Thymus (tissue), 11 donors: ENCODE measurements around the gene FAS. TPM values are rescaled to one million over a fixed set of nuclear protein-coding genes. Genes with fewer than 3 reads are reported as not detected.
A peak's percentile ranks its signal among the peaks of the same experiment; 100 is the strongest.

Experiments
- DNase-seq, 9 donors: peaks; one replicate each; pipeline ENCODE4 v3.0.0-alpha.2; 2013; ENCODE audit warnings: low spot score in 9 of 9, low read depth in 6 of 9, missing footprints in 1 of 9
- H3K27ac ChIP-seq, 2 donors: one replicate each; pipeline ENCODE4 v1.5.1; 2013; ENCODE audit warnings: control low read depth in 1 of 2, low read depth in 1 of 2, low read length in 1 of 2, mild to moderate bottlenecking in 1 of 2, moderate library complexity in 1 of 2
- H3K27me3 ChIP-seq, 2 donors: one replicate each; pipeline ENCODE4 v1.5.1; 2013; ENCODE audit warnings: low read length in 1 of 2; ENCODE audit not compliant: control insufficient read depth in 2 of 2, insufficient read depth in 1 of 2
- H3K36me3 ChIP-seq, 2 donors: one replicate each; pipeline ENCODE4 v1.5.1; 2013; ENCODE audit warnings: low read length in 1 of 2, mild to moderate bottlenecking in 1 of 2, moderate library complexity in 1 of 2; ENCODE audit not compliant: control insufficient read depth in 2 of 2, insufficient read depth in 2 of 2
- H3K4me1 ChIP-seq, 2 donors: one replicate each; pipeline ENCODE4 v1.5.1; 2013; ENCODE audit warnings: low read length in 2 of 2; ENCODE audit not compliant: control insufficient read depth in 2 of 2, insufficient read depth in 2 of 2
- H3K4me3 ChIP-seq, 2 donors: one replicate each; pipeline ENCODE4 v1.5.1; 2013; ENCODE audit warnings: low read length in 2 of 2, control low read depth in 1 of 2, mild to moderate bottlenecking in 1 of 2
- H3K9me3 ChIP-seq, 2 donors: one replicate each; pipeline ENCODE4 v1.5.1; 2013; ENCODE audit warnings: low read length in 1 of 2, mild to moderate bottlenecking in 1 of 2; ENCODE audit not compliant: control insufficient read depth in 2 of 2, insufficient read depth in 1 of 2
- WGBS: extraction: QIAGEN DNeasy Blood & Tissue Kit; methylation state at CpG from one replicate; pipeline ENCODE4 v1.1.7; 2013; 5-methylcytosine and 5-hydroxymethylcytosine counted together
- polyA plus RNA-seq: library from polyadenylated mRNA; stranded (reverse); fragments of 200-250 nt; gene quantifications from one replicate; pipeline ENCODE4 v1.2.3, GENCODE V29; 2013
- total RNA-seq: library from RNA; stranded (reverse); fragments of 120-200 nt; gene quantifications from one replicate; pipeline ENCODE4 v1.2.4, GENCODE V29; 2013
- donor health status: healthy.

The FAS gene
- total and polyA plus RNA-seq, 2 donors = 31.6 to 36.8 TPM

GRCh38 chr10:89053555-89053954 lies 63.0 kb downstream of the FAS start:
- no peaks in the 10 kb centered on the region for H3K36me3 ChIP-seq
- 99% methylated on average over 5 of the region's 5 CpGs for WGBS
- H3K4me3 ChIP-seq = no peak overlapping the region
- no peaks in the 10 kb centered on the region for H3K27me3 ChIP-seq
- DNase-seq = no peak
- no peaks in the 10 kb centered on the region for H3K4me1 ChIP-seq
- no peaks in the 10 kb centered on the region for H3K9me3 ChIP-seq
- no peak overlapping the region for H3K27ac ChIP-seq

GRCh38 chr10:89055159-89055558 lies 64.6 kb downstream of the FAS start:
- H3K4me3 ChIP-seq = no peak overlapping the region
- 97% methylated on average over 5 of the region's 5 CpGs for WGBS
- H3K9me3 ChIP-seq = no peaks in the 10 kb centered on the region
- H3K4me1 ChIP-seq = no peaks in the 10 kb centered on the region
- no peaks in the 10 kb centered on the region for H3K36me3 ChIP-seq
- no peak overlapping the region for H3K27ac ChIP-seq
- no peak for DNase-seq
- no peaks in the 10 kb centered on the region for H3K27me3 ChIP-seq

- Histone ChIP-seq H3K27ac (peak overlapping the region in 1 of 2 donors; percentile 18), H3K4me1 (no peaks in the 10 kb centered on the region), H3K27me3 (no peaks in the 10 kb centered on the region), H3K9me3 (no peaks in the 10 kb centered on the region), H3K36me3 (no peaks in the 10 kb centered on the region), H3K4me3 (no peak overlapping the region)
- no peak for DNase-seq
- WGBS = 94% methylated on average over 1 of the region's 1 CpG
These were observed 72.3 kb downstream of the FAS start for GRCh38 chr10:89062861-89063260.

GRCh38 chr10:89063465-89063864 lies 72.9 kb downstream of the FAS start:
- H3K9me3 ChIP-seq = no peaks in the 10 kb centered on the region
- no peaks in the 10 kb centered on the region for H3K27me3 ChIP-seq
- DNase-seq = no peak
- no peaks in the 10 kb centered on the region for H3K36me3 ChIP-seq
- H3K27ac ChIP-seq = no peak overlapping the region
- WGBS = 94% methylated on average over 2 of the region's 2 CpGs
- H3K4me3 ChIP-seq = no peak overlapping the region
- H3K4me1 ChIP-seq = no peaks in the 10 kb centered on the region

- Histone ChIP-seq H3K36me3 (no peaks in the 10 kb centered on the region), H3K4me3 (no peak overlapping the region), H3K9me3 (no peaks in the 10 kb centered on the region), H3K27me3 (no peaks in the 10 kb centered on the region), H3K4me1 (no peaks in the 10 kb centered on the region), H3K27ac (peak overlapping the region; percentile 42 to 52)
- DNase-seq = no peak
- 90% methylated on average over 5 of the region's 5 CpGs for WGBS
These were observed 74.2 kb downstream of the FAS start for GRCh38 chr10:89064748-89065147.

Other genes starting within 250 kb of the FAS start
- gene LIPN, start 230.8 kb upstream of the FAS start, total RNA-seq = 0.09 TPM
- gene LIPN, start 230.8 kb upstream of the FAS start, polyA plus RNA-seq = 0.50 TPM
- gene LIPM, start 188.1 kb upstream of the FAS start, total RNA-seq = not detected
- gene LIPM, start 188.1 kb upstream of the FAS start, polyA plus RNA-seq = 0.57 TPM
- gene ANKRD22, start 139.0 kb upstream of the FAS start, total RNA-seq = 15.5 TPM
- gene ANKRD22, start 139.0 kb upstream of the FAS start, polyA plus RNA-seq = 11.6 TPM
- gene STAMBPL1, start 110.6 kb upstream of the FAS start, total RNA-seq = 20.5 TPM
- gene STAMBPL1, start 110.6 kb upstream of the FAS start, polyA plus RNA-seq = 12.3 TPM
- gene ACTA2, start 38.0 kb upstream of the FAS start, total RNA-seq = 36.8 TPM
- gene ACTA2, start 38.0 kb upstream of the FAS start, polyA plus RNA-seq = 285 TPM
- 8.5 TPM for gene CH25H, start 216.5 kb downstream of the FAS start, total RNA-seq
- 23.8 TPM for gene CH25H, start 216.5 kb downstream of the FAS start, polyA plus RNA-seq